ENCODE results near the gene PPP1R12A. TPM values are rescaled to one million over a fixed set of nuclear protein-coding genes. Genes with fewer than 3 reads are reported as not detected.

PPP1R12A gene
- total and polyA plus RNA-seq, 9 of the 15 experiments (the other 6 are each of a cell fraction or from before 2014, with no cell fraction given), result 26.4 to 119 (median 53.3) TPM

DNA sequence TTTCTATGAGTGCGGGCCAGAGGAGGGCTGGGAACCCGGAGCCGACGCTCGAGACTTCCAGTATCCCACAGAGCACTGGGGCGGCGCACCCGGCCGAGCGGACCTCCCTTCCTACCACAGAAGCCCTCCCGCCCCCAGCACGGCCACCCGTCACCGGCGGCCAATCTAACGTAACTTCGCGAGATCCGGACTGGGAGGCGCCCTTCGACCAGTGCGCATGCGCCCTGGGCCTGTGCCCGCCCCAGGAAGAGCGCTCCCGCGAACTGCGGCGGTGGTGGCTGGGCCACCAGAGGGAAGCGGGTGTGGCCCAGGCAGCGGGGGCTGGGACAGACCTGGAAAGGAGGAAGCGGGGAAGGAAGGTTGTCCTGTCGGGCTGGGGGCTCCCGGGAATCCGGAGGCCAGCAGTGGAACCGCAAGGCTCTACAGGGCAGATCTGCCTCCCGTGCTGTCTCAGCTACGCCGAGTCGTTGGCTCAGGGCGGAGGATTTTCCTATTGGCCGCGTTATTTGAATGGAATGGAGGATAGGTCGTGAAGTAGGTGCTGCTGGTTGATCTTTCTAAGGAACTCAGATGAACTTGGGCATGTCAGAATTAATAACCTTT, at the start of gene PPP1R12A (continued):
- TF ChIP-seq MYNN (IDR thresholded peaks at IDR 0.05) (no peak), MYNN (CRISPR knock-in tag; IDR thresholded peaks at IDR 0.05) (no peak)

DNA sequence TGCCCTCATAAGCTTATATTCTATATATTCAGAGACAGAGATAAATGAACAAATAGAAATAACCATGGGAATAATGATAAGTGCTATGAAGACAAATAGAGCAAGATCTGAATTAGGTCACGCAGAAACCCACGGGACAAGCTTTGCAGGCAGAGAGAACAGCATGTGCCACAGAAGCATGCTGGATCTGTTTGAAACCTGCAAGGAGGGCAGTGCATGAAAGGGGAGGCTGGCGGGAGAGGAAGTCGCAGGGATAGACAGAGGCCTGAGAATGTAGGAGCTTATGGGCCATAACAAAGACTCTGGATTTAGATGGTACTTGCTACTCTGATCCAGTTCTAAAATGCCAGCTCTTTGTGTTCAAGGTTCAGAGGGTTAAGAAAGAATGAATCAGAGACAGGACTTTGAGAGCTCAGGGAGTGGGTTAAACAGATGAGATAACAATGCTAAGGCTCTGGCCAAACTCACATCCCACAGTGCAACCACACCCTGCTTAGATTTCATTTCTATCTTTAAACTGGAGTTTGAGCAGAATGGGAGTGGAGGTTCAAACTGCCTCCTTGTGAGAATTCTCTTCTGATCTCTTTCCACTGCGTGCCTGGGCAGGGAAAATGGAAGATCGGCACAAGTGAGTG, 49.2 kb upstream of the PPP1R12A start:
- Histone ChIP-seq H3K4me2 (ENCODE audit: insufficient read depth, low read length) (no peak overlapping the region), H3K79me2 (ENCODE audit: control insufficient read depth, insufficient read depth, low read length) (no peaks in the 10 kb centered on the region), H3K9me1 (ENCODE audit: control insufficient read depth, insufficient read depth, low read length) (no peaks in the 10 kb centered on the region), H4K20me1 (replicated peaks; ENCODE audit: control insufficient read depth, insufficient read depth, low read length) (no peaks in the 10 kb centered on the region), H3K36me3 (ENCODE audit: control insufficient read depth, insufficient read depth, low read length) (no peaks in the 10 kb centered on the region), H3K4me1 (replicated peaks in 1 of 2; ENCODE audit: control insufficient read depth in 2 of 2, insufficient read depth in 2 of 2, low read length in 2 of 2) (no peaks in the 10 kb centered on the region), H3K27me3 (ENCODE audit: control insufficient read depth in 2 of 2, insufficient read depth in 2 of 2, low read length in 2 of 2) (no peaks in the 10 kb centered on the region; a peak in 2 of 5 replicates), H2AFZ (ENCODE audit: low read depth, low read length) (no peak overlapping the region), H3K27ac (ENCODE audit: extremely low read depth, low read depth, low read length) (no peak overlapping the region), H3K9me3 (replicated peaks; ENCODE audit: control insufficient read depth, insufficient read depth, low read depth, low read length) (no peaks in the 10 kb centered on the region), H3K9ac (ENCODE audit: insufficient read depth in 1 of 2, low read depth in 2 of 2, low read length in 2 of 2) (no peak overlapping the region), H3K4me3 (no peak overlapping the region)
- intact Hi-C loops (cut with micrococcal nuclease), result no loop called here
- WGBS (ENCODE audit: insufficient coverage, low coverage, missing lambda C conversion rate), result 0% methylated on average over 6 of the region's 6 CpGs
- in situ Hi-C loops (cut with MboI), result no loop called here
- FAIRE-seq, result no peak
- ChIA-PET CTCF (ENCODE audit: low intra/inter-chr PET ratio) (no interaction called here), POLR2A (interaction anchor here (0.6 kb wide), 1 partner anchor 10 kb away, joined by 3 read pairs; no protein-coding TSS in a partner anchor)
- no TSS peak for BruUV-seq (replicated peaks)
- peak in 1 of 2 experiments; percentile 41; a peak in 1 of 4 replicates for TF ChIP-seq RCOR1 (IDR thresholded peaks at IDR 0.05; ENCODE audit: borderline replicate concordance in 1 of 2, low read depth in 2 of 2, low read length in 2 of 2)
- TF ChIP-seq HDAC1 (IDR thresholded peaks at IDR 0.05), result no peak
- DNase-seq (ENCODE audit: extremely low read depth in 1 of 4, low spot score in 3 of 4), result no peak
- peak; percentile 43; the same call in 1 of the 3 replicates for ATAC-seq

All from K562 (cell line).